A673 (cell line): Measurements from ENCODE around the gene KCNB1. TPM values are rescaled to one million over a fixed set of nuclear protein-coding genes. Genes with fewer than 3 reads are reported as not detected.

ENCODE experiments used
- BruUV-seq: library from RNA; stranded (reverse); fragments of 400-500 nt; replicated peaks from 2 replicates; lab custom pipeline; 2021; lab: Mats Ljungman, UMichigan
- CTCF ChIA-PET: fragments of 300-600 bp; sonication (Branson Sonifier 250); formaldehyde crosslinking; loops from one replicate; lab custom pipeline; 2022; ENCODE audit warnings: antibody characterized with exemption; lab: Charles Lee
- POLR2A ChIA-PET: fragments of 300-600 bp; sonication (Branson Sonifier 250); formaldehyde crosslinking; loops from one replicate; lab custom pipeline; 2022; ENCODE audit warnings: antibody characterized with exemption; ENCODE audit not compliant: low non-redundant PET; lab: Charles Lee
- DNase-seq: peaks from one replicate; pipeline ENCODE4 v3.0.0-alpha.2; 2015; ENCODE audit warnings: low spot score
- H3K27ac ChIP-seq: fragments of 200-600 bp; sonication (generic); 2 replicates; pipeline ENCODE4 v1.5.1; 2016; ENCODE audit warnings: mixed run types, low read depth, mild to moderate bottlenecking, mixed read lengths, antibody characterized with exemption, low read length; ENCODE audit not compliant: poor library complexity, severe bottlenecking
- H3K27me3 ChIP-seq: fragments of 200-600 bp; sonication (generic); replicated peaks from 2 replicates; pipeline ENCODE4 v1.6.1; 2017; ENCODE audit warnings: mixed run types, low read depth, mild to moderate bottlenecking, mixed read lengths, antibody characterized with exemption, low read length; ENCODE audit not compliant: insufficient read depth, poor library complexity
- H3K36me3 ChIP-seq: fragments of 200-600 bp; sonication (generic); 2 replicates; pipeline ENCODE4 v1.6.1; 2016; ENCODE audit warnings: mixed run types, mild to moderate bottlenecking, mixed read lengths, antibody characterized with exemption, low read length; ENCODE audit not compliant: insufficient read depth, poor library complexity, severe bottlenecking
- H3K4me1 ChIP-seq: fragments of 200-600 bp; sonication (generic); 2 replicates; pipeline ENCODE4 v1.6.1; 2017; ENCODE audit warnings: mixed run types, mild to moderate bottlenecking, mixed read lengths, antibody characterized with exemption, low read length; ENCODE audit not compliant: insufficient read depth, poor library complexity, severe bottlenecking
- H3K4me3 ChIP-seq: fragments of 200-600 bp; sonication (generic); 2 replicates; pipeline ENCODE4 v1.5.1; 2016; ENCODE audit warnings: low read depth, mixed run types, mild to moderate bottlenecking, mixed read lengths, low read length; ENCODE audit not compliant: poor library complexity, severe bottlenecking
- H3K9me3 ChIP-seq: fragments of 200-600 bp; sonication (generic); 2 replicates; pipeline ENCODE4 v1.6.1; 2016; ENCODE audit warnings: mixed run types, low read depth, mild to moderate bottlenecking, mixed read lengths, antibody characterized with exemption, low read length; ENCODE audit not compliant: poor library complexity, severe bottlenecking
- CTCF ChIP-seq: fragments of 300-800, 200-600 bp; sonication (generic); conservative IDR thresholded peaks from 2 replicates; pipeline ENCODE4 v1.5.1; 2017; ENCODE audit warnings: low read depth, mild to moderate bottlenecking, antibody characterized with exemption, low read length, moderate library complexity, mixed read lengths
- EZH2 ChIP-seq: fragments of 200-600 bp; sonication (generic); IDR thresholded peaks from 2 replicates; pipeline ENCODE4 v1.6.1; 2017; ENCODE audit warnings: borderline replicate concordance, low read depth, mild to moderate bottlenecking, mixed read lengths, antibody characterized with exemption, low read length; ENCODE audit not compliant: poor library complexity, severe bottlenecking
- intact Hi-C: fragments of 100-400 bp; cut with micrococcal nuclease; formaldehyde crosslinking; loops from one replicate; pipeline ENCODE4 v1.10.0; 2022; ENCODE audit not compliant: unreplicated experiment
- total RNA-seq: library from RNA; stranded (reverse); gene quantifications from 2 replicates; pipeline ENCODE4 v1.2.3, GENCODE V29; 2021

KCNB1 gene
- total RNA-seq, 1 experiment from 2014 or later = not detected

- ChIA-PET CTCF (no interaction called here), POLR2A (no interaction called here)
- no peak for DNase-seq
- TF ChIP-seq EZH2 = no peak
- no peak for TF ChIP-seq CTCF
- no peak overlapping the region for H3K27ac ChIP-seq
- H3K4me1 ChIP-seq = no peaks in the 10 kb centered on the region
- no peaks in the 10 kb centered on the region for H3K9me3 ChIP-seq
- H3K27me3 ChIP-seq = peaks cover 9% of the 10 kb centered on the region
- no peaks in the 10 kb centered on the region for H3K36me3 ChIP-seq
- intact Hi-C loops = no loop called here
- no peak overlapping the region for H3K4me3 ChIP-seq
- BruUV-seq = no TSS peak
These were observed 120.4 kb downstream of the KCNB1 start for GRCh38 chr20:49361862-49362660.

GRCh38 chr20:49360242-49360968 lies 122.1 kb downstream of the KCNB1 start:
- Histone ChIP-seq H3K4me1 (no peaks in the 10 kb centered on the region), H3K27ac (no peak overlapping the region), H3K36me3 (no peaks in the 10 kb centered on the region), H3K9me3 (no peaks in the 10 kb centered on the region), H3K4me3 (no peak overlapping the region), H3K27me3 (no peaks in the 10 kb centered on the region)
- no TSS peak for BruUV-seq
- intact Hi-C loops = no loop called here
- DNase-seq = no peak
- CTCF ChIA-PET = no interaction called here
- TF ChIP-seq CTCF (no peak), EZH2 (no peak)
- POLR2A ChIA-PET = no interaction called here

- Histone ChIP-seq H3K27me3 (no peaks in the 10 kb centered on the region), H3K27ac (no peak overlapping the region), H3K4me1 (no peaks in the 10 kb centered on the region), H3K36me3 (no peaks in the 10 kb centered on the region), H3K9me3 (no peaks in the 10 kb centered on the region), H3K4me3 (no peak overlapping the region)
- ChIA-PET CTCF (interaction anchor here (0.5 kb wide), 1 partner anchor 259 kb away, joined by 3 read pairs; no protein-coding TSS in a partner anchor), POLR2A (no interaction called here)
- no peak for DNase-seq
- intact Hi-C loops = no loop called here
- TF ChIP-seq CTCF = no peak
- TF ChIP-seq EZH2 = no peak
- BruUV-seq = no TSS peak
These were observed 125.8 kb downstream of the KCNB1 start for GRCh38 chr20:49356676-49357075.
